Right ventricle myocardium superior (tissue), 1 donor: ENCODE data around the gene CFAP157. TPM values are rescaled to one million over a fixed set of nuclear protein-coding genes. Genes with fewer than 3 reads are reported as not detected.

Source experiments
- ATAC-seq: fragments of 200-7000 bp; cut with Tn5 transposase; one replicate; pipeline ENCODE4 v1.9.1; 2020; ENCODE audit warnings: mild to moderate bottlenecking; ENCODE audit not compliant: poor library complexity
- DNase-seq: peaks from one replicate; pipeline ENCODE4 v3.0.0-alpha.2; 2020
- intact Hi-C: fragments of 100-400 bp; cut with DNase I; formaldehyde crosslinking; loops from one replicate; pipeline ENCODE4 v1.11.2; 2022
- long read RNA-seq: library from polyadenylated mRNA; unstranded; transcript quantifications from one replicate; pipeline ENCODE4 v2.0.0, GENCODE V29; 2021
- total RNA-seq: library from RNA; stranded (reverse); fragmentation: NEBNext Ultra II Directional; extraction: Animal tissue kit (Norgen Biotek cat#: 25700); gene quantifications from one replicate; pipeline ENCODE4 v1.2.1, GENCODE V29; 2021
- donor health status: DM: no; HTN: yes; CAD: no; lungs with severe emphysema.

Gene CFAP157
- not detected for total RNA-seq
- long read RNA-seq, partial matches to known transcripts: 0 of 1 reads
- long read RNA-seq, other reads (novel, unspliced or antisense): 1 of 1 reads

GRCh38 chr9:127706836-127707241, at the start of gene CFAP157:
Gene CFAP157 (plus strand): TSS chr9:127706988. CDS start chr9:127707032, 44 bp downstream.
- ATAC-seq (peak; percentile 39), DNase-seq (no peak)
- intact Hi-C loops: no loop called here

GRCh38 chr9:127658428-127658827, 48.4 kb upstream of the CFAP157 start:
- no peak for DNase-seq
- no peak for ATAC-seq
- intact Hi-C loops: no loop called here

GRCh38 chr9:127660886-127661741, 45.7 kb upstream of the CFAP157 start:
- ATAC-seq (no peak), DNase-seq (no peak)
- intact Hi-C loops: no loop called here

GRCh38 chr9:127662617-127663016, 44.2 kb upstream of the CFAP157 start:
- DNase-seq (no peak), ATAC-seq (no peak)
- intact Hi-C loops: no loop called here

GRCh38 chr9:127664324-127664677, 42.5 kb upstream of the CFAP157 start:
- ATAC-seq: no peak
- DNase-seq: no peak
- intact Hi-C loops: no loop called here

GRCh38 chr9:127664678-127665507, 41.9 kb upstream of the CFAP157 start:
- ATAC-seq (peak; percentile 22), DNase-seq (no peak)
- intact Hi-C loops: no loop called here

GRCh38 chr9:127667127-127667844, 39.5 kb upstream of the CFAP157 start:
- DNase-seq (no peak), ATAC-seq (no peak)
- intact Hi-C loops: no loop called here

- DNase-seq (no peak), ATAC-seq (no peak)
- intact Hi-C loops: no loop called here
Measured at GRCh38 chr9:127667906-127668305, 38.9 kb upstream of the CFAP157 start.

GRCh38 chr9:127673234-127673633, 33.6 kb upstream of the CFAP157 start:
- ATAC-seq: no peak
- intact Hi-C loops: no loop called here
- DNase-seq: no peak

GRCh38 chr9:127676638-127677037, 30.1 kb upstream of the CFAP157 start:
- no peak for ATAC-seq

GRCh38 chr9:127679506-127679905, 27.3 kb upstream of the CFAP157 start:
- intact Hi-C loops: no loop called here
- no peak for ATAC-seq
- no peak for DNase-seq

More at GRCh38 chr9:127676638-127677037, 30.1 kb upstream of the CFAP157 start:
- DNase-seq: no peak
- intact Hi-C loops: no loop called here

- ATAC-seq (no peak), DNase-seq (no peak)
- intact Hi-C loops: no loop called here
Measured at GRCh38 chr9:127680226-127680625, 26.6 kb upstream of the CFAP157 start.

GRCh38 chr9:127680846-127681245, 25.9 kb upstream of the CFAP157 start:
- intact Hi-C loops: no loop called here
- ATAC-seq (no peak), DNase-seq (no peak)

- DNase-seq (no peak), ATAC-seq (peak; percentile 45)
- intact Hi-C loops: no loop called here
Measured at GRCh38 chr9:127682351-127683136, 24.2 kb upstream of the CFAP157 start.

- intact Hi-C loops: no loop called here
- ATAC-seq (no peak), DNase-seq (no peak)
Measured at GRCh38 chr9:127683723-127684122, 23.1 kb upstream of the CFAP157 start.

- intact Hi-C loops: no loop called here
- ATAC-seq: no peak
- no peak for DNase-seq
Measured at GRCh38 chr9:127684576-127684975, 22.2 kb upstream of the CFAP157 start.

GRCh38 chr9:127686461-127687393, 20.1 kb upstream of the CFAP157 start:
- DNase-seq (no peak), ATAC-seq (no peak)
- intact Hi-C loops: no loop called here
